Measurements from ENCODE around the gene ATP10B. TPM values are rescaled to one million over a fixed set of nuclear protein-coding genes. Genes with fewer than 3 reads are reported as not detected.

The ATP10B gene
- polyA plus RNA-seq, 3 donors: not detected

DNA sequence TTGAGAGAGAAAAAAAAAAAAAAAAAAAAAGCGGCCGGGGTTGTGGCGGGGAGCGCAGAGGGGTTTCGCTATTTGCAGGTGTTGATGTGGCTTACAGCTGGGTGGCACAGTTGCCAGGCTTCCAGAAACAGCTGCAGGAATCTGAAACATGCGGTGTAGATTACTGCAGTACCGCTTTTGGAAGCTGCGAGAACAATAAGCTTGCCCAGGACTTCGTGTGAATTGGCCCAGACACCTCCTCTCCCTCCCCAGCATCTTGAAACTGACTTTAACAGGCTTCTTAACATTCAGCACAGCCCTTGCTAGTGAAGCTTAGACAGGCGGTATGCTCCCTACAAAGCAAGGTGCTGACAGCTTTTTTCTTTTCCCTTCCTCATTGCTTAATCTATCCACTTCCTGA lies 104.0 kb downstream of the ATP10B start:
- H2AFZ ChIP-seq (ENCODE audit: insufficient read depth, low read depth, low read length, poor library complexity, severe bottlenecking): no peak overlapping the region
- H3K9me3 Mint-ChIP-seq: peaks cover 0 to 5% (median 0%) of the 10 kb centered on the region in 7 donors
- intact Hi-C loops (cut with micrococcal nuclease): no loop called here

DNA sequence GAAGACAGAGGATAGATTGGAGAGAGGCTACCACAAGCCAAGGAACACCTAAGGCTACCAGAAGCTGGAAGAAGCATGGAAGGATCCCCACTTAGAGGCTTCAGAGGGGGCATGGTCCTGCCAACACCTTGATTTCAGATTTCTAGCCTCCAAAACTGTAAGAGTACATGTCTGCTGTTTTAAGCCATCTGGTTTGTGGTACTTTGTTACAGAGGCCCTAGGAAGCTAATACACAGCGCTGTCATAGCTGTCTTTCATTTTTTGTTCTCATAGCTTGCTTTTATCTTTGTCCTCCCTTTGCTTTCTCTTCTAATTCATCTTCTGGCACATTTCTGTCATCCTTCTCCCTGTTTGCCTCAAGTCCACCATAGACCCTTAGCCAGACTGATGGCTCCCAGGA lies 104.5 kb downstream of the ATP10B start:
- Histone ChIP-seq H3K27me3 (ENCODE audit: control insufficient read depth in 2 of 2, insufficient read depth in 2 of 2, low read length in 2 of 2) (no peaks in the 10 kb centered on the region), H2AFZ (ENCODE audit: insufficient read depth, low read depth, low read length, poor library complexity, severe bottlenecking) (no peak overlapping the region), H3K4me2 (replicated peaks; ENCODE audit: extremely low read depth, low read length, poor library complexity, severe bottlenecking) (no peak overlapping the region), H3K4me3 (replicated peaks in 1 of 3; ENCODE audit: low read depth in 2 of 3, low read length in 3 of 3) (no peak overlapping the region), H3K4me1 (ENCODE audit: control insufficient read depth in 1 of 2, insufficient read depth in 2 of 2, low read length in 2 of 2) (no peaks in the 10 kb centered on the region), H3K9ac (ENCODE audit: insufficient read depth, low read length, poor library complexity, severe bottlenecking) (no peak overlapping the region), H3K36me3 (replicated peaks in 1 of 2; ENCODE audit: control insufficient read depth in 1 of 2, insufficient read depth in 2 of 2, low read length in 2 of 2) (no peaks in the 10 kb centered on the region), H4K20me1 (ENCODE audit: insufficient read depth, low read length) (no peaks in the 10 kb centered on the region), H3K9me3 (replicated peaks in 1 of 2; ENCODE audit: control insufficient read depth in 1 of 2, insufficient read depth in 1 of 2, low read length in 2 of 2) (no peaks in the 10 kb centered on the region), H3K27ac (ENCODE audit: low read depth in 1 of 2, low read length in 2 of 2) (no peak overlapping the region), H3K79me2 (ENCODE audit: insufficient read depth, low read length) (no peaks in the 10 kb centered on the region)
- Mint-ChIP-seq H3K27ac (no peak overlapping the region), H3K9me3 (peaks cover 0 to 3% (median 0%) of the 10 kb centered on the region in 7 donors), H3K36me3 (no peaks in the 10 kb centered on the region), H3K27me3 (ENCODE audit: low read depth in 3 of 3) (peaks cover 0 to 7% (median 4%) of the 10 kb centered on the region in 3 donors), H3K4me1 (peaks cover 2% of the 10 kb centered on the region), H3K4me3 (no peak overlapping the region)
- TF ChIP-seq, protein P1, sequence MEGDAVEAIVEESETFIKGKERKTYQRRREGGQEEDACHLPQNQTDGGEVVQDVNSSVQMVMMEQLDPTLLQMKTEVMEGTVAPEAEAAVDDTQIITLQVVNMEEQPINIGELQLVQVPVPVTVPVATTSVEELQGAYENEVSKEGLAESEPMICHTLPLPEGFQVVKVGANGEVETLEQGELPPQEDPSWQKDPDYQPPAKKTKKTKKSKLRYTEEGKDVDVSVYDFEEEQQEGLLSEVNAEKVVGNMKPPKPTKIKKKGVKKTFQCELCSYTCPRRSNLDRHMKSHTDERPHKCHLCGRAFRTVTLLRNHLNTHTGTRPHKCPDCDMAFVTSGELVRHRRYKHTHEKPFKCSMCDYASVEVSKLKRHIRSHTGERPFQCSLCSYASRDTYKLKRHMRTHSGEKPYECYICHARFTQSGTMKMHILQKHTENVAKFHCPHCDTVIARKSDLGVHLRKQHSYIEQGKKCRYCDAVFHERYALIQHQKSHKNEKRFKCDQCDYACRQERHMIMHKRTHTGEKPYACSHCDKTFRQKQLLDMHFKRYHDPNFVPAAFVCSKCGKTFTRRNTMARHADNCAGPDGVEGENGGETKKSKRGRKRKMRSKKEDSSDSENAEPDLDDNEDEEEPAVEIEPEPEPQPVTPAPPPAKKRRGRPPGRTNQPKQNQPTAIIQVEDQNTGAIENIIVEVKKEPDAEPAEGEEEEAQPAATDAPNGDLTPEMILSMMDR (IDR thresholded peaks at IDR 0.05): no peak
- WGBS (ENCODE audit: insufficient coverage): 88% methylated on average over 1 of the region's 1 CpG
- no peak for DNase-seq
- intact Hi-C loops (cut with micrococcal nuclease): no loop called here

More for the DNA sequence above, 104.0 kb downstream of the ATP10B start:
- H3K4me3 Mint-ChIP-seq: no peak overlapping the region
- Histone ChIP-seq H3K27ac (ENCODE audit: low read depth in 1 of 2, low read length in 2 of 2) (no peak overlapping the region), H3K9ac (ENCODE audit: insufficient read depth, low read length, poor library complexity, severe bottlenecking) (no peak overlapping the region), H3K4me1 (ENCODE audit: control insufficient read depth in 1 of 2, insufficient read depth in 2 of 2, low read length in 2 of 2) (no peaks in the 10 kb centered on the region), H3K27me3 (ENCODE audit: control insufficient read depth in 2 of 2, insufficient read depth in 2 of 2, low read length in 2 of 2) (no peaks in the 10 kb centered on the region), H4K20me1 (ENCODE audit: insufficient read depth, low read length) (no peaks in the 10 kb centered on the region), H3K79me2 (ENCODE audit: insufficient read depth, low read length) (no peaks in the 10 kb centered on the region), H3K4me3 (replicated peaks in 1 of 3; ENCODE audit: low read depth in 2 of 3, low read length in 3 of 3) (no peak overlapping the region), H3K36me3 (replicated peaks in 1 of 2; ENCODE audit: control insufficient read depth in 1 of 2, insufficient read depth in 2 of 2, low read length in 2 of 2) (no peaks in the 10 kb centered on the region), H3K4me2 (replicated peaks; ENCODE audit: extremely low read depth, low read length, poor library complexity, severe bottlenecking) (no peak overlapping the region), H3K9me3 (replicated peaks in 1 of 2; ENCODE audit: control insufficient read depth in 1 of 2, insufficient read depth in 1 of 2, low read length in 2 of 2) (no peaks in the 10 kb centered on the region)
- DNase-seq: no peak
- 75% methylated on average over 5 of the region's 10 CpGs for WGBS (ENCODE audit: insufficient coverage)
- H3K27me3 Mint-ChIP-seq (ENCODE audit: low read depth in 3 of 3): peaks cover 0 to 7% (median 5%) of the 10 kb centered on the region in 3 donors
- H3K4me1 Mint-ChIP-seq: peaks cover 2% of the 10 kb centered on the region
- no peaks in the 10 kb centered on the region for H3K36me3 Mint-ChIP-seq
- TF ChIP-seq, protein P1 (IDR thresholded peaks at IDR 0.05): no peak
- H3K27ac Mint-ChIP-seq: no peak overlapping the region

Data from CD14-positive monocyte (primary cell).